ENCODE measurements around the gene ORC1.
A peak's percentile ranks its signal among the peaks of the same experiment; 100 is the strongest.
"Not testable (repeated sequence)": the region's sequence is repeated elsewhere in the genome, so short reads cannot be mapped to it uniquely, and the experiment has no call there.

ORC1 gene

DNA sequence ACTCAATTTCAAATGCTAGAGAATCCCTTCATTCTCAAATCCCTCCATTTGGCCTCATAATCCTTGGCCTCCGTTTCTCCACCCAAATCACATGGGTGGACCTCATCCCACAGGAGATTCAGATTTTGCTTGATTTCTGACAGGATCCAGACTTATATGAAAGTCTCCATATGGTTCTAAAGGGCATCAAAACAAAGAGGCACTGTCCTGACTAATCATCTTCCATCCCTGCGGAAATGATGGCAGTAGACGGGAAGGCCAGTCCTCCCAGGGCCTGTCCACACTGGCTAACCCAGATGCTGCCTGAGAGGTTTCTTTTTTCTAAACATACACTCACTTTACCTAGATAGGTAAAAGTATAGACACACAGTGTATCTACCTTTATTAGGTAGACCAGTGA is 18.8 kb downstream of the ORC1 start:
- no peak for DNase-seq

DNA sequence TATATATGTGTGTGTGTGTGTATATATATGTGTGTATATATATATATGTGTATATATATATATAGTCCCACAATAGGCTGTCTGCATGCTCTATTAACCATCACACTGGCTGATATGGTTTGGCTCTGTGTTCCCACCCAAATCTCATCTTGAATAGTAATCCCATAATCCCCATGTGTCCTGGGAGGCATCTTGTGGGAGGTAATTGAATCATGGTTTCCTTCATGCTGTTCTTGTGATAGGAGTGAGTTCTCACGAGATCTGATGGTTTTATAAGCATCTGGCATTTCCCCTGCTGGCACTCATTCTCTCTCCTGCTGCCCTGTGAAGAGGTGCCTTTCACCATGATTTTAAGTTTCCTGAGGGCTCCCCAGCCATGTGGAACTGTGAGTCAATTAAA is 34.4 kb downstream of the ORC1 start:
- not testable (repeated sequence) for DNase-seq

DNA sequence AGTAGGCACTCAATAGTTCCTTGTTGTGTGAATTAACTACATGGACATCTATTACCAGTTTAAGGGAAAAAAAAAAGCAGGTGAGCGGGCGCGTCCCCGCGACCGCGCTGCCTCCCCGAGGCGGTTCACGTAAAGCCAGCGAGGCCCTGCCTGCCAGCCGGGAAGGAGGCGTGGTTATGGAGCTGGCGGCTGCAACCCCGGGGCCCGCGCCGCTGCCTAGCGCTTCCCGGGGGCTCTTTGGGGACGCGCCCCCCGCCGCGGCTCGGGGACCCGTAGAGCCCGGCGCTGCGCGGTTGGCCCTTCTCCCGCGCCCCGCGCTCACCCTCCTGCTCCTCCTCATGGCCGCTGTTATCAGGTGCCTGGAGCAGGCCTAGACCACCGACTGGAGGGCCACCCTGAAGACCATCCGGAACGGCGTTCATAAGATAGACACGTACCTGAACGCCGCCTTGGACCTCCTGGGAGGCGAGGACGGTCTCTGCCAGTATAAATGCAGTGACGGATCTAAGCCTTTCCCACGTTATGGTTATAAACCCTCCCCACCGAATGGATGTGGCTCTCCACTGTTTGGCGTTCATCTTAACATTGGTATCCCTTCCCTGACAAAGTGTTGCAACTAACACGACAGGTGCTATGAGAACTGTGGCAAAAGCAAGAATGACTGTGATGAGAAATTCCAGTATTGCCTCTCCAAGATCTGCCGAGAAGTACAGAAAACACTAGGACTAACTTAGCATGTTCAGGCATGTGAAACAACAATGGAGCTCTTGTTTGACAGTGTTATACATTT is 35.6 kb downstream of the ORC1 start:
- peak; percentile 52 to 55 for DNase-seq

DNA sequence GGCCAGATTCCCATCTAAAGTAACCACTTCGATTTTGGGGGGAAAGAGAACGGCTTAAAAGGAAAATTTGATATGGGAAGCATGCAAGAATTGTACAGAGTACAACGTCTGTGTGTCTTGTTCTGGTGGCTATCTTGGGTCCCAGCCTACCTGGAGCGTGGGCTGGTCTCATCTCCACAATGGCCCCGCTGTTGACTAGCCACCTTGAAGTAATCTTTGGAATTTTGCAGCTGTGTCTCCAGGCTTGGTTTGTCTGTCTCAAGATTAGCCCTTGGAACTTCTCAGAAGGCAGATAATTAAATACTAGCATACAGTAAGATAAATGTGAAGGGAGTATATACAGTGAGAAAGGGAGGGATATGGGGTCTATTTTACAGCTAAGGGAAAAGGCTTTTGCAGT is 37.0 kb downstream of the ORC1 start:
- DNase-seq = no peak

DNA sequence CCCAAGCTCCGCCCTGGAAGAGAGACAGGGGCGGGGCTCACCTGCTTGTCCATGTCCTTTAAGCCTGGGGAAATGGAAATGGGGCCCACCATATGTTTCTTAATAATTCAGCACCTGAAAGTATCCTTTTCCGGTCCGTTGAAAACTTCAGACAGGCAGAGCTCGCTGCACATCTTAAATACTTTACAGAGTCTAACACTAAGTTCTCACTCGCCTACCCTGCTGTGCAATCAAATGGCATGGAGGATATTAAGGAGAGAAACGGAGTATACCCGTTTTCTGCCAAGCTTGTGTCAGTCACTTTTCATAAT is 37.8 kb downstream of the ORC1 start:
- no peak for DNase-seq

DNA sequence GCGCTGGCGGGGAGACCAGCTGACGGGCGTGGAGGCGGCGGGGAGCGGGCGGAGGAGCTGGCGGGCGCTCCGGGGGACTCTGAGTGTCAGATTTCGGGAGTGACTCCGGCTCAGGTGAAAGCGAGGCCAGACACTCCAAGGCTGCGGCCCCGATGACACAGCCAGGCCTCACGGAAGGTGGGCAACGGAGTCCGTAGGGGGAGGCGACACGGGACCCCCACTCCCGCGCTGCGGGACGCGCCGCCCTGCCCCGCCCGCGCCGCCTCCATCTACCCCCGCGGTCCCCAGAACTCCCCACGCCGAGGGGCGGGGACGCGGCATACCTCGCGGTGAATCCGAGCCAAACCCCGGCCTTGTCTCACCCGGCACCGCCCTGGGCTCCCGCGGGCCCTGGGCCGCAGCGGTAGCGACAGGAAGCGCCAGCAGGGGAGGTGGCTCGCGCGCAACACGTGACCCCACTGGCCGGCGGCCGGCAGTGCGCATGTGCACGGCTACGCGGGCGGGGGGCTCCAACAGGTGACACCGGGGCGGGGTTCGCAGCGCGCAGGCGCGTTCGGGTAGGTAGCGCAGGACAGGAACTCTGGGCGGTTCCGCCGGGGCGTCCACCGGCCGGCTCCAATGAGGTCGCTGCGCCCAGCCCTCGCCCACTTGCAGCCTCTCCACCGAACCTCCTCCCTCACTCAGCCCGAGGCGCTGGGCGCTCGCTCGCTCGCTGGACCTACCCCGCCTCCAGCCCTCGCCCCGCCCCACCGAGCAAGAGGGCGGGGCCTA is 38.3 kb downstream of the ORC1 start, which contains the start of gene CC2D1B:
Gene CC2D1B (minus strand): TSS at position 460 of the 771 bp plus-strand sequence. CDS start 1,585 bp downstream, outside the sequence.
- peak; percentile 96 for DNase-seq

DNA sequence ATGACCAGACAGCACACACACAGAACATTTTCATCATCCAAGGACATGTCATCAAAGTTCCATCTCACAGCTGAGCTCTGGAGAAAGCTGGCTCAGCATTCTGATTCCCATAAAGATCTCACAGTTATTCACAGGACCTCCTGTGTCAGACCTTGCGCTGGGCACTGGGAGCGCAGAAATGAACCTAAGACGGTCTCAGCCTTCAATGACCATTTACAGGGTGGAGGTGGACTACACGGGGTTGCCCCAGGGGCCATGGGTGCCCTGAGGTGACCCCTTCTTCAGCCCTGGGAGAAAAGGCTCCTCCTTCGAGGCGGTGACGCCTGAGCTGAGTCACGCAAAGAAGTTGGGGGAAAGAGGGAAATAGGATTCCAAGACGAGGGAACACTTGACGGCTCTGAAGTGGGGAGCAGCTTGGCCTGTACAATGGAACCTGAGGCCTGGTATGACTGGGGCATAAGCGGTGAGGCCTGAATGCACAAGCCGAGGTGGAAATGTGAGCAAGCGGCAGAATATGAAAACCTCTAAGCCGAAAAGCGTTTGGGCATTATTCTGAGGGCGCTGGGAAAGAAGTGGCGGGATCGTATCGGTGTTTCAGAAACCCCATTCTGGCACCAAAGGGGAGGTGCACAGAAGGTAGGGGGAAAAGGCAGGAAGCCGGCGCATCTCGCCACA is 39.0 kb downstream of the ORC1 start:
- DNase-seq = peak; percentile 29 to 41

GRCh38 chr1:52364235-52364839 is 39.9 kb downstream of the ORC1 start:
- peak in 1 of 2 experiments; percentile 9 for DNase-seq

DNA sequence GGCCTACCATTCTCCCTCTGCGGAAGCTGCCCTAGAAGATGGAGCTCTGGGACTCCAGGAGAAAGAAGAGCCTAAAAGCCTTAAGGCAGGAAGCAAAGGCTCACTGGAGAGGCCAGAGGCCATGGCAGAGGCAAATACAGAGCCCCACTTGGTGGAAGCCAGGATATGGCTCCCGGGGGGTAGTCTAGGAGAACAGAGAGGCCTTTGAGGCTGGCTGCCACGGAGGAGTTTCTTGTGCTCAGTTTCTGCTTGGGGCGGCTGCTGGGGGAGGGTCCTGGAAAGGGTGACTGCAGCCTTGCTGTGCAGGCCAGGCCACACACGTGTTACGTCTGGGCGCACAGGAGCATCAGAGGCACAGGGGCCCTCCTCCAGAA is 43.6 kb downstream of the ORC1 start:
- no peak for DNase-seq

DNA sequence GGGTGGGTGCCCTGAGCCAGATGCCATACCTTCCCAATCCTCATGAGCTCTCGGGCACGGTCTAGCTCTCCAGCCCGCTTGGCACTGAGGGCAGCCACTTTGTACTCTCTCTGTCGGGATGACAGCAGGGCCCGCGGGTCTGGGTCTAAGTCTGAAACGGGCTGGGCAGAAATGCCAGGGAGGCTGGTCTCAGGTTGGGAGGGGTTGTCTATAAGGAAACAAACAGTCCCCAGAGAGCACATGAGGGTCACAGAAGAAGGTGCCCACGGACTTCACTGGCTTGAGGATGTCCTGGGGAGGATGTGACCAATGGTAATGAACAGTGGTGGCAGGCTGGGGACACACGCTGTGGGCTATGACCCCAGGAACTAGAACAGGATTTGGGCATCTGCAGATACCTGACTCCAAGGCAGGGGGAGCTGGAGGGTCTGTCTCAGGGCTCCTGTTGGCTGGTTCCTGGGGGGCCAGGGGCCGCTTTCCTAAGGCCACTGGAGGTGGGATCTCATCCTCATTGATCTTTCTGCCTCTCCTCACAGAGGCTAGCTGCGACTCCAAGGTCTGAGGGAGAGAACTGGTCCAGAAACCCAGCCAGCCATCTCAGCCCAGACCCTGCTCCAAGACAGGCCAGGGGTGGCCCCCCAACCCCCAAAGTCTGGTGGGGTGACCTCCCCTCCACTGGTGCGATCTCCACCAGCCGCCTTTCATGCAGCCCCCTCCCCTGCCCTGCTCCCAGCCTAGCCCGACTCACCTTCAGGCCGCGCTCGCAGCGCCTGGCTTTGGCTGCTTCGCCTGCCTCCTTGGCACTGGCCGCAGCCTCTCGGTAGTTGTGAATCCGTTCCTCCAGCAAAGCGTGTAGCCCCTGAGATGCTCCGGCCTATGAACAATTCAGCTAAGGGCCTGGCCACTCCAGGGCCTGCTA is 44.3 kb downstream of the ORC1 start:
- DNase-seq = no peak

DNA sequence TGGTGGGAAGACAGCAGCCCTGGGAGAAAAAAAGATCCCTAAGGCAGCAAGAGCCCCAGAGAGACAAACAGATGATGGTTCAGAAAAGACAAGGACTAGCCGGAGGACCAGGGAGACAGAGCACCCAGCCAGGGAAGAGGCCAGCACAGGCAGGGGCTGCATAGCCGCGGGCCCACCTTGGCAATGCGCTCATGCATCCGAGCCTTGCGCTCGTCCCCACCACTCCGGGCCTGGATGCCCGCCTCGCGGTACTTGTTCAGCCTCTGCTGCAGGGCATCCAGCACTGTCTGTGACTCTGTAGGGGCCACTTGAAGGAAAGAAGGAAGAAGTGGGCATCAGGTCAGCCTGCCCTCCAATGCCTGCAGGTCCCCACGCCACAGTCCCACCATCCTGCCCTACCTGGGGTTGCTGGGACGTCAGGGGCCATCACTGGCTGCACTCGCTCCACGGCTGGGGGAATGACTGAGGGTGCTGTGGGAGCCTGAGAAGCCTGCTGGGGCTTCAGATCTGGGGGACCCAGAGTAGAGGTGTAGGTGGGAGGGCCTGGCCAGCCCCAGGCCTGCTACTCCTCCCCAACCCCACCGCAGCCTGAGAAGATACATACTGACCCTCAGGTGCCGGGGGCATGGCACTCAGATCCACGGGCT is 45.2 kb downstream of the ORC1 start:
- DNase-seq = no peak

GRCh38 chr1:52357397-52357796 is 46.8 kb downstream of the ORC1 start:
- no peak for DNase-seq

DNA sequence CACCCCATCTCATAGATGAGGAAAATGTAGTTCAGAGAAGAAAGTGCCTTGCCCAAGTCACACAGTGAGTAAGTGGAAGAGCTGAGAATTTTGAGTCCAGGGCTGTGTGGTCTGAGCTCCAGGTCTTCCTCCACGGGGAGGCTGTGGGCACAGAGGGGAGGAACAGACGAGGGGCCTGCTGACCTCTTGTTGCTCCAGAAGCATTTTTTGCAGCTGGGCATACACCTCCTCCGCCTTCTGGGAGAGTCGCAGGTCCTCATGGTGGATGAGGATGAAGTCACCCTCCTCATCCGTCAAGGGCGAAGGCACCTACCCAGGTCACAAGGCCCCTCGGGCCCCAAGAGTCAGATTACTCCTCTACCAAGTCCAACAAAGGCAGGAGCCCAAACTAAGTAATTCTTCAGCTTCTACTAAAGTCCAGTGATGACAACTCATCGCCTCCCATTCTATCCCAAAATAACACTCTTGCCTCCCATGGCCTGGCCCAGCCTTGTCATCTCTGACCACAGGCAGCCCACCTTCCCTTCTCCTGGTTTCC is 47.3 kb downstream of the ORC1 start:
- no peak for DNase-seq

DNA sequence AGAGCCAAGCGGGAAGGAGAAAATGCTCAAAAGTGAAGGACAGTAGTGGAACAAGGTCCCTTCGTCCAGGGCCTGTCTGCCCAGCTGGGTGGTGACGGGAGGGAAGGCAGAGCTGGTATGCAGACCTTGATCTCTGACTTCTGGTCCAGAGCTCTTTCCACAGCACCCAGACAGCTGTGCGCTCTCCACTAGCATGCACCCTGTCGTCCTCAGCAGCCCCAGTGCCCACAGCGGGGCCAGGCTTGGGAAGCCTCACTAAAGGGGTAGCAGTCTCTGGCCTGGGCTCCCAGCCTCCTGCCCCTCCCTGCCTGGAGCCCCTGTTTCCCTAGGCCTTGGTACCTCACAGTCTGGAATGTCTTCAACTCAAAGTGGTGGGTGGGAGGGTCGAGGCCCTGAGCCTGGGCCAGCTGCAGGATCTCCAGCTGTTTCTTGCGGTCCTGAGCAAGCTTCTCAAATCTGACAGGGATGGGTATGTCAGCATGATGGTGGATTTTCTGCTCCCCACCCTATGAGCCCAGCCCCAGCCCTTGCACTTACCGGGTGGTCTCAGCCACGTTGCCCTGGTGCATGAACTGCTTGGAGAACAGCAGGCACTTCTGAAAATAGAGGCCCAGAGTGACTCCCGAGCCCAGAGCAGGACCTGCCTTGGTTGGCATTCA is 48.2 kb downstream of the ORC1 start:
- DNase-seq = no peak

- DNase-seq = no peak
Observed at GRCh38 chr1:52355436-52355835, 48.8 kb downstream of the ORC1 start.

GRCh38 chr1:52352690-52353089 is 51.5 kb downstream of the ORC1 start:
- DNase-seq = no peak

- DNase-seq = peak; percentile 77 to 83
Observed at GRCh38 chr1:52348704-52349300, 55.4 kb downstream of the ORC1 start.

DNA sequence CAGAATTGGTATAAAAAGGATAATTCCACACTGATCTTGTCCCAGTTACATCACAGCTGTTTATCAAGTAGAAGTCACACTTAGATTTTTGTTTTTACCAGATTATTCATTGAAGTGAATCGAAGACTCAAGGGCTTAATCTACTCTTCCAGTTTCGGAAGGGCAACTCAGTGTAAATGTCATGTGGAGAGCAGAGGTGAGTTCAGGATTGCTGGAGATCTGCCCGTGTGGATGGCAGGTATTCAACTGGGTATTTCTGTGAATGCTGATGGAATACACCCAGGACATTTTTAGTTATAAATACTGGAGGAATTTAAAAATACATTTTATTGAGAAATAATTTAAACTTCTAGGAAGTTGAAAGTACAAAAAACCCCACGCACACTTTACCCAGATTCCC is 57.6 kb downstream of the ORC1 start:
- DNase-seq = no peak

GRCh38 chr1:52345252-52345651 is 59.0 kb downstream of the ORC1 start:
- DNase-seq = no peak

GRCh38 chr1:52343979-52344378 is 60.2 kb downstream of the ORC1 start:
- DNase-seq = no peak
